A549 (cell line): ENCODE measurements around the gene DEAF1. TPM values are rescaled to one million over a fixed set of nuclear protein-coding genes. Genes with fewer than 3 reads are reported as not detected.

Experiments used
- ATAC-seq, 2 experiments: fragments of 200-7000 bp in 1 of 2; fragments of >200 bp in 1 of 2; cut with Nextera tagmentation in 1 of 2; cut with Tn5 transposase in 1 of 2; 3 replicates each; pipeline versions ENCODE4 v1.8.0 to v1.9.1; 2018 to 2020; ENCODE audit warnings: mild to moderate bottlenecking in 1 of 2, moderate library complexity in 1 of 2
- CTCF ChIA-PET: fragments of 300-600 bp; sonication (Branson Sonifier 250); formaldehyde crosslinking; extraction: SDS; loops from one replicate; lab custom pipeline; 2021; ENCODE audit warnings: antibody characterized with exemption, inconsistent platforms; lab: Yijun Ruan, JAX
- POLR2A ChIA-PET: fragments of 350-600 bp; formaldehyde crosslinking; extraction: SDS; loops from one replicate; lab custom pipeline; 2021; ENCODE audit warnings: antibody characterized with exemption, inconsistent platforms; lab: Yijun Ruan, JAX
- DNase-seq, 2 experiments: peaks; one replicate each; pipeline versions ENCODE4 v3.0.0 to v3.0.0-alpha.2; 2011 to 2016; ENCODE audit warnings: low read depth in 1 of 2, low spot score in 1 of 2
- FAIRE-seq: peaks from 2 replicates; lab custom pipeline; 2011; peaks lifted over from hg19 to GRCh38; lab: Jason Lieb, UNC
- H3K27ac ChIP-seq, 2 experiments: fragments of >200 bp; sonication (Bioruptor Twin); formaldehyde crosslinking; 3 replicates each; pipeline ENCODE4 v1.5.1; 2016 to 2017
- H3K4me1 ChIP-seq: fragments of >200 bp; sonication (Bioruptor Twin); formaldehyde crosslinking; 3 replicates; pipeline ENCODE4 v1.6.1; 2016
- H3K4me2 ChIP-seq: fragments of >200 bp; sonication (Bioruptor Twin); formaldehyde crosslinking; 3 replicates; pipeline ENCODE4 v1.6.1; 2016
- H3K4me3 ChIP-seq: fragments of >200 bp; sonication (Bioruptor Twin); formaldehyde crosslinking; 3 replicates; pipeline ENCODE4 v1.5.1; 2016
- H3K9me3 ChIP-seq: fragments of >200 bp; sonication (Bioruptor Twin); formaldehyde crosslinking; 3 replicates; pipeline ENCODE4 v1.6.1; 2016
- BHLHE40 ChIP-seq: IDR thresholded peaks from 2 replicates; pipeline ENCODE4 v1.6.1; 2012; ENCODE audit warnings: low read depth, low read length, inconsistent platforms
- CHD4 ChIP-seq: fragments of 200-600 bp; sonication (generic); IDR thresholded peaks from 2 replicates; pipeline ENCODE4 v1.6.1; 2016; ENCODE audit warnings: antibody characterized with exemption, mild to moderate bottlenecking, borderline replicate concordance
- E2F6 ChIP-seq: IDR thresholded peaks from 2 replicates; pipeline ENCODE4 v1.6.1; 2012; ENCODE audit warnings: low read depth, borderline replicate concordance
- EHMT2 ChIP-seq: fragments of 200-600 bp; sonication (generic); IDR thresholded peaks from 2 replicates; pipeline ENCODE4 v1.6.1; 2016; ENCODE audit warnings: antibody characterized with exemption, low read depth, mild to moderate bottlenecking, moderate library complexity
- FOXS1 ChIP-seq: fragments of 250-450 bp; sonication (Bioruptor Pico); IDR thresholded peaks from 2 replicates; pipeline ENCODE4 v1.5.0; 2020; ENCODE audit warnings: mild to moderate bottlenecking, moderate library complexity
- GATA3 ChIP-seq: IDR thresholded peaks from 2 replicates; pipeline ENCODE4 v1.6.1; 2012; ENCODE audit warnings: borderline replicate concordance
- HOXB13 ChIP-seq: fragments of 250-450 bp; sonication (Bioruptor Pico); IDR thresholded peaks from 2 replicates; pipeline ENCODE4 v1.5.0; 2020; ENCODE audit warnings: low read depth, mild to moderate bottlenecking, moderate library complexity
- HOXB5 ChIP-seq: fragments of 250-450 bp; sonication (Bioruptor Pico); IDR thresholded peaks from 2 replicates; pipeline ENCODE4 v1.5.0; 2020; ENCODE audit warnings: mild to moderate bottlenecking, moderate library complexity
- JUNB ChIP-seq: fragments of >200 bp; sonication (Bioruptor Twin); formaldehyde crosslinking; IDR thresholded peaks from 2 replicates; pipeline ENCODE4 v1.6.1; 2016
- KDM5A ChIP-seq: fragments of 200-600 bp; sonication (generic); IDR thresholded peaks from 2 replicates; pipeline ENCODE4 v1.6.1; 2016; ENCODE audit warnings: antibody characterized with exemption, mild to moderate bottlenecking
- MAFK ChIP-seq: fragments of 450-650 bp; IDR thresholded peaks from 2 replicates; pipeline ENCODE4 v1.6.1; 2014; ENCODE audit not compliant: partially characterized antibody
- MYC ChIP-seq: IDR thresholded peaks from 2 replicates; pipeline ENCODE4 v1.6.1; 2012; ENCODE audit warnings: mild to moderate bottlenecking, inconsistent platforms, low read length, improper control_type of control experiment, borderline replicate concordance
- NPAS2 ChIP-seq: fragments of 250-450 bp; sonication (Bioruptor Pico); IDR thresholded peaks from 2 replicates; pipeline ENCODE4 v1.8.0; 2022; ENCODE audit warnings: mild to moderate bottlenecking, moderate library complexity, borderline replicate concordance
- POLR2A ChIP-seq: IDR thresholded peaks from 2 replicates; pipeline ENCODE4 v1.6.1; 2012; ENCODE audit warnings: mild to moderate bottlenecking, low read length
- POLR2AphosphoS2 ChIP-seq: conservative IDR thresholded peaks from 2 replicates; pipeline ENCODE4 v1.6.1; 2012; ENCODE audit warnings: low read length, improper control_type of control experiment, inconsistent platforms
- RAD21 ChIP-seq, 2 experiments: fragments of >200 bp in 1 of 2; sonication (Bioruptor Twin) in 1 of 2; formaldehyde crosslinking in 1 of 2; IDR thresholded peaks in 1 of 2; conservative IDR thresholded peaks in 1 of 2; 2 replicates in 1 of 2; 3 replicates in 1 of 2; pipeline ENCODE4 v1.6.1; 2012 to 2018; ENCODE audit warnings: inconsistent platforms in 1 of 2
- RCOR1 ChIP-seq: fragments of 150-350 bp; IDR thresholded peaks from 2 replicates; pipeline ENCODE4 v1.6.1; 2014; ENCODE audit warnings: antibody characterized with exemption, low read length, low read depth
- RNF2 ChIP-seq: fragments of 200-600 bp; sonication (generic); IDR thresholded peaks from 2 replicates; pipeline ENCODE4 v1.6.1; 2016; ENCODE audit warnings: low read depth, mild to moderate bottlenecking, antibody characterized with exemption, moderate library complexity, borderline replicate concordance
- SREBF2 ChIP-seq: fragments of 450-650 bp; IDR thresholded peaks from 2 replicates; pipeline ENCODE4 v1.6.1; 2014; ENCODE audit warnings: mild to moderate bottlenecking, moderate library complexity
- ZC3H11A ChIP-seq: fragments of 450-650 bp; IDR thresholded peaks from 2 replicates; pipeline ENCODE4 v1.6.1; 2014; ENCODE audit warnings: antibody characterized with exemption, mild to moderate bottlenecking
- ZNF302 ChIP-seq: fragments of 250-450 bp; sonication (Bioruptor Pico); IDR thresholded peaks from 2 replicates; pipeline ENCODE4 v1.9.0; 2021; ENCODE audit warnings: inconsistent platforms, mild to moderate bottlenecking, moderate library complexity
- ZSCAN20 ChIP-seq: fragments of 250-450 bp; sonication (Bioruptor Pico); IDR thresholded peaks from 2 replicates; pipeline ENCODE4 v1.8.0; 2022; ENCODE audit warnings: mild to moderate bottlenecking, moderate library complexity
- WGBS: methylation state at CpG from one replicate; pipeline ENCODE4 v1.1.6; 2017; ENCODE audit errors: missing lambda C conversion rate; 5-methylcytosine and 5-hydroxymethylcytosine counted together
- polyA plus RNA-seq, 4 experiments: library from polyadenylated mRNA; depleted of rRNA in 3 of 4; stranded (reverse); fragments of >200 nt; fragmentation: RNase III in 1 of 4; extraction: RNeasy Plus Mini Kit Qiagen cat#74134 plus additional on column Dnase treatment in 1 of 4; gene quantifications; 2 replicates in 3 of 4; 3 replicates in 1 of 4; pipeline ENCODE4 v1.2.3, GENCODE V29; 2011 to 2017
- TF ChIP-seq, protein P1 (sequence below): fragments of >200 bp; sonication (Bioruptor Twin); formaldehyde crosslinking; IDR thresholded peaks from 2 replicates; pipeline ENCODE4 v1.6.1; 2016
- TF ChIP-seq, protein P2 (sequence below): IDR thresholded peaks from 2 replicates; pipeline ENCODE4 v1.6.1; 2012

DEAF1 gene
- polyA plus RNA-seq, 2 of the 4 experiments (the other 2 are of a cell fraction): 16.0 to 24.0 TPM

- no peak for FAIRE-seq
These were observed 49.5 kb downstream of the DEAF1 start for GRCh38 chr11:645536-645935.

GRCh38 chr11:643849-644738 is 50.9 kb downstream of the DEAF1 start:
- DNase-seq: no peak
- FAIRE-seq: no peak
- TF ChIP-seq ZC3H11A: no peak
- no peak for TF ChIP-seq POLR2A
- TF ChIP-seq FOXS1: no peak
- TF ChIP-seq HOXB13 (CRISPR knock-in tag): no peak
- no peak for TF ChIP-seq ZSCAN20 (CRISPR knock-in tag)
- TF ChIP-seq MAFK: no peak
- TF ChIP-seq MYC: no peak
- no peak for TF ChIP-seq EHMT2
- TF ChIP-seq RCOR1: no peak
- no peak for TF ChIP-seq NPAS2 (CRISPR knock-in tag)
- no peak for TF ChIP-seq POLR2AphosphoS2
- TF ChIP-seq GATA3: no peak
- TF ChIP-seq RAD21 (conservative IDR thresholded peaks at IDR 0.05 in 1 of 2, IDR thresholded peaks at IDR 0.05 in 1 of 2): no peak
- no peak for TF ChIP-seq HOXB5 (CRISPR knock-in tag)
- no peak for TF ChIP-seq CHD4
- no peak for TF ChIP-seq SREBF2
- TF ChIP-seq, all 56 proteins: peak for 0
- Histone ChIP-seq H3K9me3 (no peaks in the 10 kb centered on the region), H3K4me2 (no peak overlapping the region), H3K4me1 (peaks cover 15% of the 10 kb centered on the region; the same call in 2 of the 3 replicates), H3K27ac (peak overlapping the region in 1 of 2 experiments; percentile 76; a peak in 2 of 6 replicates), H3K4me3 (no peak overlapping the region)
- ChIA-PET POLR2A (no interaction called here), CTCF (no interaction called here)
- no peak; a peak in 1 of 6 replicates for ATAC-seq
- 91% methylated on average over 48 of the region's 50 CpGs for WGBS

More at GRCh38 chr11:645536-645935, 49.5 kb downstream of the DEAF1 start:
- Histone ChIP-seq H3K27ac (no peak overlapping the region), H3K4me1 (peaks cover 15% of the 10 kb centered on the region; the same call in 2 of the 3 replicates), H3K4me2 (no peak overlapping the region), H3K4me3 (no peak overlapping the region), H3K9me3 (no peaks in the 10 kb centered on the region)
- no peak for ATAC-seq
- 89% methylated on average over 16 of the region's 16 CpGs for WGBS
- POLR2A ChIA-PET: interaction anchor here (1.0 kb wide), 1 partner anchor 10 kb away, joined by 3 read pairs; no protein-coding TSS in a partner anchor
- TF ChIP-seq RNF2: no peak
- TF ChIP-seq, protein P1, sequence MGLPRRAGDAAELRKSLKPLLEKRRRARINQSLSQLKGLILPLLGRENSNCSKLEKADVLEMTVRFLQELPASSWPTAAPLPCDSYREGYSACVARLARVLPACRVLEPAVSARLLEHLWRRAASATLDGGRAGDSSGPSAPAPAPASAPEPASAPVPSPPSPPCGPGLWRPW: no peak
- no peak for TF ChIP-seq KDM5A
- no peak for TF ChIP-seq CHD4
- no peak for DNase-seq
- CTCF ChIA-PET: interaction anchor here (1.5 kb wide), 1 partner anchor 10 kb away, joined by 5 read pairs; no protein-coding TSS in a partner anchor

GRCh38 chr11:643366-643765 is 51.7 kb downstream of the DEAF1 start:
- no peak for FAIRE-seq

More at GRCh38 chr11:643366-643765, 51.7 kb downstream of the DEAF1 start:
- Histone ChIP-seq H3K4me2 (no peak overlapping the region), H3K9me3 (no peaks in the 10 kb centered on the region), H3K4me1 (peaks cover 15% of the 10 kb centered on the region; the same call in 2 of the 3 replicates)
- TF ChIP-seq HOXB5 (CRISPR knock-in tag) (no peak), BHLHE40 (no peak), E2F6 (no peak), ZNF302 (no peak), JUNB (no peak), MAFK (peak; percentile 9), POLR2AphosphoS2 (no peak)
- TF ChIP-seq, protein P2, sequence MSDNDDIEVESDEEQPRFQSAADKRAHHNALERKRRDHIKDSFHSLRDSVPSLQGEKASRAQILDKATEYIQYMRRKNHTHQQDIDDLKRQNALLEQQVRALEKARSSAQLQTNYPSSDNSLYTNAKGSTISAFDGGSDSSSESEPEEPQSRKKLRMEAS: 0 out of 2 replicates have a peak, but pooled peaks have one; percentile 23
- TF ChIP-seq, all 56 proteins: peak for 2
- POLR2A ChIA-PET: no interaction called here
- Histone ChIP-seq H3K27ac (peak overlapping the region; percentile 60 to 76; a peak in 5 of 6 replicates), H3K4me3 (no peak overlapping the region)
- CTCF ChIA-PET: no interaction called here
- no peak for DNase-seq
- peak in 1 of 2 experiments; percentile 9; a peak in 3 of 6 replicates for ATAC-seq
- WGBS: 83% methylated on average over 9 of the region's 9 CpGs
